Measurements from ENCODE around the gene HS6ST3.

HS6ST3 gene

GRCh38 chr13:96165840-96166239 is 75.9 kb downstream of the HS6ST3 start:
- DNase-seq (ENCODE audit: low read depth), result no peak
- no peak overlapping the region for H3K4me3 ChIP-seq (ENCODE audit: control insufficient read depth, low read depth, low read length)
- no peak for TF ChIP-seq CTCF (IDR thresholded peaks at IDR 0.05; ENCODE audit: control insufficient read depth, insufficient read depth, low read depth, low read length, missing control alignments)

- no peak for TF ChIP-seq CTCF (IDR thresholded peaks at IDR 0.05; ENCODE audit: control insufficient read depth, insufficient read depth, low read depth, low read length, missing control alignments)
- DNase-seq (ENCODE audit: low read depth), result no peak
- H3K4me3 ChIP-seq (ENCODE audit: control insufficient read depth, low read depth, low read length), result no peak overlapping the region
These were observed 82.2 kb downstream of the HS6ST3 start for GRCh38 chr13:96172066-96172465.

DNA sequence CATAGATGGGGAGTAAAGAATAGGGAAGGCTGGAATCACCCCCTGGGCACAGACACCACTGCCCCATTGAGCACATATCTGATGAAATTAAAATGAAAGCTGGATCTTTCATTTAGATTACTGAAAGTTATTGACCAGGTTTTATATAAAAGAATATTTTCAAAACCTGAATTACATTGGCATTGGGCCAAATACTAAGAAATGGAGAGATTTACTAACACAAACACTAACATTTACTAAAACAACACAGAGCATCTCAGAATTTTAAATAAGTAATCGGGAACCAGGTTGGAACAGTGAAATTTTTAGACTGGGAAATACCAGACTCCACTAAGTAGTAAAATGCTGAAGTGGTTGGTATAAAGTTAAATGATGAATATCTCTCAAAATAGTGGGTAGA is 88.9 kb downstream of the HS6ST3 start:
- no peak for DNase-seq (ENCODE audit: low read depth)
- TF ChIP-seq CTCF (IDR thresholded peaks at IDR 0.05; ENCODE audit: control insufficient read depth, insufficient read depth, low read depth, low read length, missing control alignments), result no peak
- H3K4me3 ChIP-seq (ENCODE audit: control insufficient read depth, low read depth, low read length), result no peak overlapping the region

GRCh38 chr13:96179309-96179708 is 89.4 kb downstream of the HS6ST3 start:
- TF ChIP-seq CTCF (IDR thresholded peaks at IDR 0.05; ENCODE audit: control insufficient read depth, insufficient read depth, low read depth, low read length, missing control alignments), result no peak
- no peak for DNase-seq (ENCODE audit: low read depth)
- H3K4me3 ChIP-seq (ENCODE audit: control insufficient read depth, low read depth, low read length), result no peak overlapping the region

- TF ChIP-seq CTCF (IDR thresholded peaks at IDR 0.05; ENCODE audit: control insufficient read depth, insufficient read depth, low read depth, low read length, missing control alignments), result no peak
- no peak for DNase-seq (ENCODE audit: low read depth)
- H3K4me3 ChIP-seq (ENCODE audit: control insufficient read depth, low read depth, low read length), result no peak overlapping the region
These were observed 92.0 kb downstream of the HS6ST3 start for GRCh38 chr13:96181911-96182310.

- no peak for DNase-seq (ENCODE audit: low read depth)
- TF ChIP-seq CTCF (IDR thresholded peaks at IDR 0.05; ENCODE audit: control insufficient read depth, insufficient read depth, low read depth, low read length, missing control alignments), result no peak
- no peak overlapping the region for H3K4me3 ChIP-seq (ENCODE audit: control insufficient read depth, low read depth, low read length)
These were observed 95.9 kb downstream of the HS6ST3 start for GRCh38 chr13:96185818-96186217.

GRCh38 chr13:96191367-96191766 is 101.5 kb downstream of the HS6ST3 start:
- TF ChIP-seq CTCF (IDR thresholded peaks at IDR 0.05; ENCODE audit: control insufficient read depth, insufficient read depth, low read depth, low read length, missing control alignments), result no peak
- no peak overlapping the region for H3K4me3 ChIP-seq (ENCODE audit: control insufficient read depth, low read depth, low read length)
- DNase-seq (ENCODE audit: low read depth), result no peak
